Measurements from ENCODE around the gene SPAG4.

- no peak for TF ChIP-seq CTCF (IDR thresholded peaks at IDR 0.05)
- no peak for TF ChIP-seq POLR2A (IDR thresholded peaks at IDR 0.05)
- TF ChIP-seq EP300 (IDR thresholded peaks at IDR 0.05) = no peak
- no peak for TF ChIP-seq POLR2AphosphoS5 (IDR thresholded peaks at IDR 0.05)
These were observed 25.1 kb downstream of the SPAG4 start for GRCh38 chr20:35640724-35641123.
